ENCODE results near the gene MYOM3. TPM values are rescaled to one million over a fixed set of nuclear protein-coding genes. Genes with fewer than 3 reads are reported as not detected.

The MYOM3 gene
- total RNA-seq: 0.15 and 0.23 TPM in 2 replicates

GRCh38 chr1:24111996-24112779 is at the start of gene MYOM3:
Gene MYOM3 (minus strand): TSS chr1:24112135. CDS start chr1:24108636, 3,499 bp downstream.
- DNase-seq (ENCODE audit: extremely low read depth, low read depth, low spot score): no peak

- DNase-seq (ENCODE audit: extremely low read depth, low read depth, low spot score): no peak
Measured at GRCh38 chr1:24161270-24161669, 49.3 kb upstream of the MYOM3 start.

GRCh38 chr1:24159366-24159765 is 47.4 kb upstream of the MYOM3 start:
- DNase-seq (ENCODE audit: extremely low read depth, low read depth, low spot score): no peak

- DNase-seq (ENCODE audit: extremely low read depth, low read depth, low spot score): no peak
Measured at GRCh38 chr1:24157918-24158481, 46.1 kb upstream of the MYOM3 start.

GRCh38 chr1:24156542-24157260 is 44.8 kb upstream of the MYOM3 start:
- DNase-seq (ENCODE audit: extremely low read depth, low read depth, low spot score): no peak

- DNase-seq (ENCODE audit: extremely low read depth, low read depth, low spot score): no peak
Measured at GRCh38 chr1:24155011-24155782, 43.3 kb upstream of the MYOM3 start.

- no peak for DNase-seq (ENCODE audit: extremely low read depth, low read depth, low spot score)
Measured at GRCh38 chr1:24154215-24154614, 42.3 kb upstream of the MYOM3 start.

- no peak for DNase-seq (ENCODE audit: extremely low read depth, low read depth, low spot score)
Measured at GRCh38 chr1:24152631-24153494, 40.9 kb upstream of the MYOM3 start.

GRCh38 chr1:24151175-24151533 is 39.2 kb upstream of the MYOM3 start:
- DNase-seq (ENCODE audit: extremely low read depth, low read depth, low spot score): no peak

GRCh38 chr1:24150234-24151174 is 38.6 kb upstream of the MYOM3 start:
- peak; percentile 27 for DNase-seq (ENCODE audit: extremely low read depth, low read depth, low spot score)

GRCh38 chr1:24149866-24150233 is 37.9 kb upstream of the MYOM3 start:
- no peak for DNase-seq (ENCODE audit: extremely low read depth, low read depth, low spot score)

GRCh38 chr1:24147816-24148215 is 35.9 kb upstream of the MYOM3 start:
- DNase-seq (ENCODE audit: extremely low read depth, low read depth, low spot score): no peak

GRCh38 chr1:24147194-24147593 is 35.3 kb upstream of the MYOM3 start:
- DNase-seq (ENCODE audit: extremely low read depth, low read depth, low spot score): no peak

GRCh38 chr1:24142546-24143534 is 30.9 kb upstream of the MYOM3 start, which contains the start of gene IL22RA1:
Gene IL22RA1 (minus strand): TSS chr1:24143140. CDS start chr1:24143082, 58 bp downstream.
- no peak for DNase-seq (ENCODE audit: extremely low read depth, low read depth, low spot score)

- no peak for DNase-seq (ENCODE audit: extremely low read depth, low read depth, low spot score)
Measured at GRCh38 chr1:24141311-24141997, 29.5 kb upstream of the MYOM3 start.

GRCh38 chr1:24140741-24141181 is 28.8 kb upstream of the MYOM3 start:
- DNase-seq (ENCODE audit: extremely low read depth, low read depth, low spot score): no peak

- DNase-seq (ENCODE audit: extremely low read depth, low read depth, low spot score): no peak
Measured at GRCh38 chr1:24139841-24140425, 28.0 kb upstream of the MYOM3 start.
